Activated T-cell treated with anti-CD3 and anti-CD28 coated beads, Interleukin-2, amount 50 U/mL, for 48 hours (primary cell): Measurements from ENCODE around the gene PROM2.
A peak's percentile ranks its signal among the peaks of the same experiment; 100 is the strongest.

Source experiments
- DNase-seq, 2 experiments: peaks; one replicate each; pipeline ENCODE4 v3.0.0-alpha.2; 2020

Gene PROM2

GRCh38 chr2:95323347-95324155 lies 49.3 kb downstream of the PROM2 start:
- peak in 1 of 2 experiments; percentile 29 for DNase-seq

DNA sequence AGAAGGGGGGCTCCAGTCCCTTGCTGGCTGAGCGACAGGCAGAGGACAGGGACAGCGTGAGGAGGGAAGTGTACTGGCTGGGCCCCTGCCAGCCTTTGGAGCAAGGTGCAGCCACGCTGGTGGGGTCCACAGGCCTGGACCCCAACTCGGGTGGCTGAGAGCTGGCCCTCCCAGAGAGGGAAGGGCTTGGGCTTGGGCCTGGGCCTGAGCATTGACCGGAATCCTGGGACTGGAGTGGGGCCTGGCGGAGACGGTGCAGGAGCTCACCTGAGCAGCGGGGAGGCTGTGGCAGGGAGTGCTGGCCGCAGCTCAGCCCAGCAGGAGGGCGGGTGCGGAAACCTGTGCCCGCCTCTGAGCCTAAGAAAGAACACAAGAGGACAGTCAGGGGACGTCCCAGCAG lies 50.8 kb downstream of the PROM2 start:
- DNase-seq, result no peak

DNA sequence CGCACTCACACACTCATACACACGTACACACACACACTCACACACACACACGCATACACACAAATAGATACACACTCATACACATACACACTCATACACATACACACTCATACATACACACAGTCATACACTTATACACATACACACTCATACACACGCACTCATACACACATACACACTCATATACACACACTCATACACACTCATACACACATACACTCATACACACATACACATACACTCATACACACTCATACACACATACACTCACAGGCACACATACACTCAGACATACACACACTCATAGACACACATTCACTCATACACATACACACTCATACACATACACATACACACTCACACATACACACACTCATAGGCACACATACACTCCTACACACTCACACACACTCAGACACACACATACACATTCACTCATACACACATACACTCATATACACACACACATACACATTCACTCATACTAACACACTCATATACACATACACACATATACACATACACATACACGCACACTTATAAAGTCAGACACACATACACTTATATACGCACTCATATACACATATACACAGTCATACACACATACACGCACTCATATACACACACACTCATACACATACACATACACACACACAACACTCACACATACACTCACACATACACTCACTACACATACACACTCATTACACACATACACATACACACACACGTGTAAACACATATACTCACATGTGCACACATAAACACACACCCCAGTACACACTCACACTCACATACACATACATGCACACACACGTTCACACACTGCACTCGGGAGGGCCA lies 51.6 kb downstream of the PROM2 start:
- DNase-seq, result no peak

- DNase-seq, result no peak
Measured at GRCh38 chr2:95326433-95327140, 52.3 kb downstream of the PROM2 start.

DNA sequence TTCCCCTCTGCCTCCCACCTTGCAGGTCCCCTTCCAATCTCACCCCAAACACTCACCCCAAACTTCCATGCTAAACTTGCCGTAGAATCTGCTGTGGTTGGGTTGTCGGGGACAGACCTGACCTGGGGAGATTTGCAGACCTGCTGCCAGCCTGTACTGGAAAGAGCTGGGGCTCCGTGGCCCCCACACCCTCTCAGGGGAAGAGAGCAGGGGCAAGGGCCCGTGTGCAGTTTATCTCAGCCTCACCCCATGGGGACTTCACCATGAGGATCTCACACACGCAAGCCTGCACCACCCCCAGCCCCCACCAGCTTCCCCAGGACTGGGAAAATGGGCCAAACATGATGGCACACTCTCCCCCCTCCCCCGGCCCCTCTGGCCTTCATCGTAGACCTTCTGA lies 53.6 kb downstream of the PROM2 start:
- no peak for DNase-seq

DNA sequence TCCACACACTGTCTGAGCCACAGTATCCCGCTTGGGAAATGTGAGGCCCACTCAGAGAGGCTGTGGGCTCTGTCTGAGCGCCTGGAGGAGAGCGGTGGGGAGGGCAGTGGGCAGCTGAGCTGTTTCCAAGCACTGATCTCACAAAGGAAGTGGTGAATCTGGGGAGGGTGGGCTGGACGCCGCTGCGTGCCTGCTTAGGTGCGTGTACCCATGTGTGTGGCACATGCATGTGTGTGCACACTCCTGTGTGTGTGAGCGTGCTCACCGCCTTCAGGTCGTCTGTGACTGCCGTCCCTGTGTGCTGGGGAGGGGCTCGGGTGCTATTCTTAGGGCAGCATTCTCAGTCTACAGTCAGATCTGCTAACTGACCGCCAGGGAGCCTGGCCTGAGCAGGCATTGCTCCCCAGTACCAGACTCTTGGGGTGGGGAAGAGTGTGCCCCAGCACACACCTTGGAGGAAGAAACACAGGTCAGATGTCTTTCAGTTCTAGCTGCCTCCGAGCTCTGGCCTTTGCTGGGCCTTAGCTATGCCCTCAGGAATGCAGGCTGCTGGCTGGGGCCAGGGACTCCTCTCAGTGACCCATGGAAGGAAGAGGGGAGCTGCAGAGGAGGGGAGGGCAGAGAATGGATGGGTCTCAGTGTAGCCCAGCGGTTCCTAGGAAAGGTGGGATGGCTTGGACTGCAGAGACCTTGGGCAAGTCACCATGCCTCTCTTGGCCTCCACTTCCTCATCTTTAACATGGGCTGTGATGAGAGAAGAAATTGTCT lies 54.3 kb downstream of the PROM2 start:
- no peak for DNase-seq

GRCh38 chr2:95329401-95329800 lies 55.2 kb downstream of the PROM2 start:
- no peak for DNase-seq

DNA sequence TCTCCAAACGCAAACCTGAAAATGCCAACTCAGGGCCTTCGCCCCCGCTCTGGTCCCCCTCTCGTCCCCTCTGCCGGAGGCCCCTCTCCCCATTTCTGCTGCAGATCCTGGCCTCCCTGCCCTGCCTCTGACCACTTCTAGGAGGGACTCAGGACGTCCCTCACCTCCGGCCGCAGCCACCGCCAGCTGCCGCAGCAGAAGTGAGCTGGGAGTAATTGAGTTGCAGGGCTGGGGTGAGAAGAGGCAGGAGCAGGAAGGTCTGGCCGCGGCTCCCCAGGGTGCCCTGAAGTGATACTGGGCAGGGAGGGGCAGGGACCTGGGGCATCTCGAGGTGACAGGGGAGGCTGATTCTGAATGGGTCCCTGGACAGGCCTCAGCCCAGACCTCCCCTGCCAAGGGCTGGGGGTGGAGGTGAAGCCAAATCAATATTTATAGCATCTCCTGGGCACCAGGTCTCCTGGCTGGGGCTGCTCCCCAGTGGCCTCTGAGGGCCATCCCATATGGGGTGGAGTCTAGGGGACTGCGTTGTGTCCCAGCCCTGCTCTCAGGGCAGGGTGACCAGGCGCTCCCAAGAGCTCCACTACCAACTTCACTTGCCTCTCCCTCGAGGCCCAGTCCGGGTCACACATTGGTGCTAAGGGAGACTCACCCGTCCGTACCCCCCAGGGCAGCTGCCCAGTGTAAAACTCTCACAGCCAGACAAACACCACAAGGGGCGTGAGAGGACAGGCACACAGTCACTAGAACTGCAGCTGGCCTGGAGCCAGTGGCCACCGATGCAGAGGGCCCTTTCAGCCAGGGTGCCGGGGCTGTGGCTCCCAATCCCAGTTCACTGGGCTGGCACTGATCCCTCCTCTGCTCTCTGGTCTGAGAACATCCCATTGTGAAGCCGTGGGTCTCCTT lies 55.9 kb downstream of the PROM2 start:
- no peak for DNase-seq

GRCh38 chr2:95330794-95331338 lies 56.6 kb downstream of the PROM2 start:
- no peak for DNase-seq

DNA sequence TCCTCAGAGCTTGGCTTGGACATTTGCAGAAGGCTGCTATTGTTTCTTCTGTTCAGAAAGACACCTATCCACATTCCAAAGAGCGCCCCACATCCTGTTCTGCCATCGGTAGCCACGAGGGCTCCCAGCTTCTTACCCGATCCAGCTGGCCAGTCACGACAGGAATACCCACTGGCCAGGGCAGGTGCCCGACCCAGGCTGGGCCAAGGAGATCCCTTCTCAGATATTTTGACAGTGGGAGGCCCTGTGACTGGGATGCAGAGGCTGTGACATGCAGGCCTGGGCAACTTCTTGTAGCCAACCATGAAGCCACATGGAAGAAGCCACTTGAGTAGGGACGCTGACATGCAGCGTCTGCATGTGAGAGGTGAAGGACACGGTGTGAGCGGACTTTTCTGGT lies 57.4 kb downstream of the PROM2 start:
- DNase-seq, result no peak

- no peak for DNase-seq
Measured at GRCh38 chr2:95332036-95332435, 57.8 kb downstream of the PROM2 start.

- DNase-seq, result no peak
Measured at GRCh38 chr2:95333056-95333455, 58.8 kb downstream of the PROM2 start.

GRCh38 chr2:95333888-95334338 lies 59.7 kb downstream of the PROM2 start:
- no peak for DNase-seq

DNA sequence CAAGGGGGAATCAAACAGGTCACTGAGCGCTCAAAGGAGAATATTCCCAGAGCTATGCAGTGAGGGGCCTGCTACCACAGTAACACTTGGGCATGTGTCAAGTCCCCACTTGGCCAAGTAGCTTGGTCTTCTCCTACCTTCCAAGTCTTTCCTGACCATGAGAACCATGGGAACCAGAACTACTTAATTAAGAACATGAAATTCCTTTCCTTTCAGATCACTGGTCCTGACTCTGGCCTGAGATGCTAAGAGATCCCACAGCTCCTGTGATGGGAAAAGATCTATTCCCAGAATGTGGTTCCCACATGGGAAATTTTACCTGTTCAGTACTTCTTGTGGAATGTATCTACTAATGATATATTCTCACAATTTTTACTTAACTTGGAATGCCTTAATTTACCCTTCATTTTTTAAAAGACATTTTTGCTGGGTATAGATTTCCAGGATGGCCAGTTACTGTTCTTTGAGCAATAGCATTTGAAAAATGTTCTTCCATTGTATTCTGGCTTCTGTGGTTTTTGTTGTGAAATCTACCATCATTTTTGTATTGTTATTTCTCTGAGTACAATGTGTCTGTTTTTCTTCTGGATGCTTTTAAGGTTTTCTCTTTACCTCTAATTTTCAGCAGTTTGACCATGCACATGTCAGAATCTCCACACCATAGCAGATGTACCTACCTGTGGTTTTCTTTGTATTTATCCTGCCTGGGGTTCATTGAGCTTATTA lies 60.8 kb downstream of the PROM2 start:
- DNase-seq, result no peak

DNA sequence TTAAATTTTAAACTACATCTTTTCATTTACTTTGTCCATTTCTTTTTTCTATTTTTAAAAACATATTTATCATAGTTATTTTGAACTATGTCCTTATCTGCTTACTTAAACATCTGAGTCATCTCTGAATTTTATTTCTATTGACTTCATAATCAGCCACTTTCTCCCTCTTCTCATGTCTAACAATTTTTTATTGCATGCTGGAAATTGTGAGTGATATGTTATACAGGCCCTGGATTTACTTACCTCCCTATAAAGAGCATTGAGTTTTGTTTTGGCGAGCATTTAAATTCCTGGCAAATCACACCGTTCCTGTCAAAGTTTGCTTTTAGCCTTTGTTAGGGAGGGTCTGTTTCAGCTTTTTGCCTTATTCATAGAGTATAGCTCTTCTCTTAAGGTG lies 62.2 kb downstream of the PROM2 start:
- no peak for DNase-seq

- no peak for DNase-seq
Measured at GRCh38 chr2:95337829-95338228, 63.6 kb downstream of the PROM2 start.
